HL-60 (cell line): ENCODE measurements around the gene ACSM2A.
"Not testable (repeated sequence)": the region's sequence is repeated elsewhere in the genome, so short reads cannot be mapped to it uniquely, and the experiment has no call there.

Experiments used
- CTCF ChIP-seq: IDR thresholded peaks from one replicate; pipeline ENCODE4 v1.5.1; 2011; ENCODE audit warnings: low read length, control low read depth, inconsistent platforms; ENCODE audit not compliant: insufficient read depth
- GABPA ChIP-seq: IDR thresholded peaks from 2 replicates; pipeline ENCODE4 v1.6.1; 2012; ENCODE audit warnings: low read depth
- POLR2AphosphoS5 ChIP-seq: IDR thresholded peaks from 2 replicates; pipeline ENCODE4 v1.6.1; 2012; ENCODE audit warnings: low read depth
- REST ChIP-seq: IDR thresholded peaks from 2 replicates; pipeline ENCODE4 v1.6.1; 2012; ENCODE audit warnings: low read depth; ENCODE audit not compliant: insufficient replicate concordance

- not testable (repeated sequence) for TF ChIP-seq CTCF, REST, POLR2AphosphoS5, GABPA
These were observed 27.6 kb upstream of the ACSM2A start for GRCh38 chr16:20423772-20424128.
